GM19468 (cell line): Measurements from ENCODE around the gene MEMO1.
"Not testable (repeated sequence)": the region's sequence is repeated elsewhere in the genome, so short reads cannot be mapped to it uniquely, and the experiment has no call there.

Experiments used
- ATAC-seq: cut with Tn5 transposase; IDR thresholded peaks from one replicate; pipeline ENCODE4 v1.9.1; 2021; ENCODE audit warnings: mild to moderate bottlenecking, moderate library complexity, moderate number of reproducible peaks; ENCODE audit not compliant: unreplicated experiment; ENCODE audit errors: extremely low read depth

The MEMO1 gene

GRCh38 chr2:32010670-32011484 is at the start of gene MEMO1:
TSS of gene MEMO1 (minus strand) at chr2:32011008. CDS start at chr2:32010247, 761 bp downstream.
- ATAC-seq, result peak; percentile 49

DNA sequence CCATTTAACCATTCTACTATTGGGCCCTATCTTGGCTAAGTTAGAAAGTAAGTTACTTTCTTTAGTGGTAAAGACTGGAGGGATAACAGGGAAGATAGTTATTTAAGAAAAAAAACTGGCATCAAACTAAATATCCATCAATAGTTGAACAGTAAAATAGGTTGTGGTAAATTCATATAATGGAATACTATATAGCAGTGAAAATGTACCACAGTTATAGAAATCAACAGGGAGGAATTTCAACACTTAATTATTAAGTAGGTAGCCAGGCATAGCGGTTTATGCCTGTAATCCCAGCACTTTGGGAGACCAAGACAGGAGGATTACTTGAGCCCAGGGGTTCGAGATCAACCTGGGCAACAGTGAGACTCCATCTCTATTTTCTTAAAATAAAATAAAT is 49.5 kb upstream of the MEMO1 start:
- ATAC-seq, result no peak

GRCh38 chr2:32058130-32058529 is 47.3 kb upstream of the MEMO1 start:
- no peak for ATAC-seq

GRCh38 chr2:32054583-32054982 is 43.8 kb upstream of the MEMO1 start:
- not testable (repeated sequence) for ATAC-seq

- ATAC-seq, result no peak
These were observed 41.1 kb upstream of the MEMO1 start for GRCh38 chr2:32051836-32052439.

- no peak for ATAC-seq
These were observed 32.8 kb upstream of the MEMO1 start for GRCh38 chr2:32043561-32043960.

- ATAC-seq, result peak; percentile 80
These were observed 28.8 kb upstream of the MEMO1 start, which contains the start of gene DPY30 for GRCh38 chr2:32039447-32040219. TSS of gene DPY30 (minus strand) at chr2:32039805. CDS start at chr2:32039456, 349 bp downstream.

DNA sequence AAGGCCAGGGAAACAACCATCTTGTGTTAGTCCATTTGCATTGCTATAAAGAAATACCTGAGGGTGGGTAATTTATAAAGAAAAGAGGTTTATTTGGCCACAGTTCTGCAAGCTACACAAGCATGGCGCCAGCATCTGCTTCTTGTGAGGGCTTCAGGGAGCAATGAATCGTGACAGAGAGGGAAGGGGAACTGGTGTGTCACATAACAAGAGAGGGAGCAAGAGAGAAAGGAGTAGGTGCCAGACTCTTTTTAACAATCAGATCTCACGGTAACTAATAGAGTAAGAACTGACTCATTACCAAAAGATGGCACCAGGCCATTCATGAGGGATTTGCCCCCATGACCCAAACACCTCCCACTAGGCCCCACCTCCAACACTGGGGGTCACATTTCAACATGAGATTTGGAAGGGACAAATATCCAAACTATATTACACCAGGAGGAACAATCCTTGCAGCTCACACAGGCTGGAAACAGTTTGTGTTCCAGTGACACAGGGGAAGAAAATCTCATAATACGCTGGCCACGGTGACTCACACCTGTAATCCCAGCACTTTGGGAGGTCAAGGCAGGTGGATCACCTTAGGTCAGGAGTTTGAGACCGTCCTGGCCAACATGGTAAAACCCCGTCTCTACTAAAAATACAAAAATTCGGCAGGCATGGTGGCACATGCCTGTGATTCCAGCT is 23.5 kb upstream of the MEMO1 start:
- not testable (repeated sequence) for ATAC-seq

DNA sequence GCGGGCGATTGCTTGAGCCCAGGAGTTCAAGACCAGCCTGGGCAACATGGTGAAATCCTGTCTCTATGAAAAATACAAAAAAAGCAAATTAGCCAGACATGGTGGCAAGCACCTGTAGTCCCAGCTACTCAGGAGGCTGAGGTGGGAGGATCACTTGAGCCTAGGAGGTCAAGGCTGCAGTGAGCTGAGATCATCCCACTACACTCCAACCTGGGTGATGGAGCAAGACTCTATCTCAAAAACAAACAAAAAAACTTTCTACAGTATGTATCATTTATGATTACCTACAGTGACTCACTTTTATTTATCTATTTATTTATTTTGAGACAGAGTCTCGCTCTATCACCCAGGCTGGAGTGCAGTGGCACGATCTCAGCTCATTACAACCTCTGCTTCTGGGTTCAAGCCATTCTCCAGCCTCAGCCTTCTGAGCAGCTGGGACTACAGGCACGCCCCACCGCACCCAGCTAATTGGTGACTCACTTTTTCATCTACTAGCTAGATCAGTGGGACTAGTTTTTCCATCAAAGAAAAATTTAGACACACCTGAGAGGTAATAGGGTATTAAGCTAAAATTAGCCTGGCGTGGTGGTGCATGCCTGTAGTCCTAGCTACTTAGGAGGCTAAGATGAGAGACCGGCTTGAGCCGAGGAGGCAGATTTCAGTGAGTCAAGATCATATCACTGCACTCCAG is 8.1 kb upstream of the MEMO1 start:
- ATAC-seq, result not testable (repeated sequence)

DNA sequence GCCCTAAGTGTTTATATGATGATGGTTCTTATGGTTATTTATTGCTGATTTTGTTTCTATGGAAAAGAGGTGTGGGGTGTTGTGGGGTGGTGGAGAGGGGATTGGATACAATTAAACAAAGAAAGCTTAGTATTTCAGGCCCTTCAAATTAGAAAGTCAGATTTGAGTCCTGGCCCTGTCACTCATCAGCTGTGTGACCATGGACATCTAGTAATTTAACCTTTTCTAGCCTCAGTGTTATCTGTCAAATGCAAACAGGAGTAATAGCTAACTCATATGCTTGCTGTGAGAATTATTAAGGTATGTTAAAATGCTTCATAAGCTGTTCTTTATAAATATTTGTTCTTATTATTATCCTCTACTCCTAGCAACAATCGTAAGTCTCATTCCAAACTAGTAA is 2.1 kb upstream of the MEMO1 start:
- ATAC-seq, result no peak

DNA sequence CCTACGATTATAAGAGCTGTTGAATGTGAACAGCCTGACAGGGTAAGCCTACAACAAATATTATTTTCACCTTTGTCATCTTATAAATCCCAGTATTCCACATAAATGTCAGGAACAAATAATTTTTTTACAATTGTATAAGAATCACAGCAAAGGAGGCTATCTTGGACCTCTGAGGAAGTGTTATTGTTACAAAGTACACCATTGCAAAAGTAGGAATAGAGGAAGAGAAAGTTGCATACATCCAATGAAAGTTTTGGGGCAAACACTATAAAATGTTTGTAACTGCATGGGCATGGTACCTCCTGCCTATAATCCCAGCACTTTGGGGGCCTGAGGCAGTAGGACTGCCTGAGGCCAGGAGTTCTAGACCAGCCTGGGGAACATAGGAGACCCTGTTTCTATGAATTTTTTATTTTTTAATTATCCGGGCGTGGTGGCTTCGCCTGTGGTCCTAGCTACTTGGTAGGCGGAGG is 715 bp upstream of the MEMO1 start:
- no peak for ATAC-seq

DNA sequence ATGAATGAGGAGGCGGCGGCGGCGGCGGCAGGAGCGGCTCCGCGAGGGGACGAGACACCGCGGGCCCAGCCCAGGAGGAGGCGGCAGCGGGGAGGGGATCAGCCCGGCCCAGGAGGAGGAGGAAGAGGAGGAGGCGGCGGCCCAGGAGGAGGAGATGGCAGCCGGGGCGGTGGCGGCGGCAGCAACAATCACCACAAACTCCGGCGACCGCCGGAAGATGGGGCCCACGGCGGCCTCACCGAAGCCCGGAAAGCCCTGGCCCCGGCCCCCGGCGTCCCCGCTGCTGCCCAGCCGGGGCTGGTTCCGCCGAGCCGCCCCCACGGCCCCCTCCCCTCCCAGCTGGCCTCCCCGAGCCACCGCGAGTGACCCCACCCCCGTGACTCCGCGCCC is 533 bp downstream of the MEMO1 start:
- peak; percentile 16 for ATAC-seq

DNA sequence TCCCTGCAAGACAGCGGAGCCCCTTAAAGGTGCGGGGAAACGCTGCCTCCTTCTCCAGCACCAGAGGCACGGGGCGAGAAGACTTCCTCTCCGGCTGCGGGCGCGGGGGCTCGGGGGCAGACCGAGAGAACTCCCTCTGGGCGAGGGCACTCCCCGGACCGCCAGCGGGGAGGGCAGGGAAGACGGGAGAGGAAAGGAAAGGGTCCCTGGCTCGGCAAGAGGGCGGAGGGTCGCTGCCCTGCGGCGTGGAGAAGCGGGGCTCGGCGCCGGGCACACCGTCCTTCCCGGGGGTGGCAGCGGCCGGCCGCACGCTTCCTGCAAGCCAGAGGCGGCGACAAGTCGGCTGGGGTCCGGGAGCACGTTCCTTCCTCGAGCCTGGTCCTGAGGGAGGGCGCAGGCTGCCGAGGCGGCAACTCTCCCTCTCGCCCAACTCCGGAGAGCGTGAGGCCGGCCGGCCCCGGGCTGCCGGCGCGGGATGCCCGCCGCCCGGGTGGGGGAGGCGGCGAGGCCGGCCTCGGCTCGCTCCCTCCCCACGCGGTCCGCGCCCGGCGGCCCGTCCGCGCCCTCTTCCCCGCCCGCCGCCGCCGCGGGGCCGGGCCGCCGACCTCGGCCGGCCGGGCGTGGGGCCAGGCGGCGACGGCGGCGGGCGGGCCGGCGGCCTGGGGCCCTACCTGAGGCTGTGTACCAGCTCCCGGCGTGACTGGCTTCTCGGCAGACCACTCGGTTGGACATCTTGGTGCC is 1.1 kb downstream of the MEMO1 start:
- no peak for ATAC-seq

- no peak for ATAC-seq
These were observed 1.8 kb downstream of the MEMO1 start for GRCh38 chr2:32008805-32009515.

DNA sequence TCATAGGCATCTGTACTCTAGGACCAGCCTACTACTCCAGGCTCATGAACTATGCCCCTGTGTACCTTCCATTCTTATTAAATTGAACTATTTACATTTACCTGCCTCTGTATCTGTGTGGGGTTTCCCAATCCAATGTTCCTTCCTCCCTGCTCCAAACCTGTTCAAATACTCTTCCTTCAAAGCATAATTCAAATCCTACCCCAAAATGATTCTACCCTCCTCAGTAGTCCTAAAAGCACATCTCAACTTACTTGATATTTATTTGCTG is 3.8 kb downstream of the MEMO1 start:
- no peak for ATAC-seq

DNA sequence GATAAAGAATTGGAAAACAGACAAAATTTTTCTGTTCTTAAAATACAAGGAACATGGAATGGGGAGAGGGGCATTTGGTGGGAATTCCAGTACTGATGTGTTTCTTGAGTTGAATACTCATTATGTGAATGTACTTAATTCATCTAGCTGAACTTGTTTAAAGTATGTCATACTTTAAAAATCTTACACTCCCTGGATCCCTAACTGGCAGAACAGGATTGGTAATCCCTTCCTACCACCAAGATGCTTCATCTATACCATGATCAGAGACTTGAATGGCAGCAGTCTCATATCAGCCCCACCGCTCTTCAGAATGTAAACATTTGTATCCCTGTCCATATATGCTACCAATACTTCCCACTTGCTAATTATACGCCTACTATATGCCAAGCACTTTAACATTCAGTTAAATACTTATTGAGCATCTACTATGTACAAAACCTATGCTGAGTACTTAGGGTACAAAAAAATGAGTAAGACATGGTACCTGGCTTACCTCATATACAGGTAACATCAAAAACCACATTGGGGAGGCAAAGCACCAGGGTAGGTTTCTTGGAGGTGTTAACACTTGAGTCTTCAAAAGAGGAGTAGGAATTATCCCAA is 5.3 kb downstream of the MEMO1 start:
- ATAC-seq, result no peak

DNA sequence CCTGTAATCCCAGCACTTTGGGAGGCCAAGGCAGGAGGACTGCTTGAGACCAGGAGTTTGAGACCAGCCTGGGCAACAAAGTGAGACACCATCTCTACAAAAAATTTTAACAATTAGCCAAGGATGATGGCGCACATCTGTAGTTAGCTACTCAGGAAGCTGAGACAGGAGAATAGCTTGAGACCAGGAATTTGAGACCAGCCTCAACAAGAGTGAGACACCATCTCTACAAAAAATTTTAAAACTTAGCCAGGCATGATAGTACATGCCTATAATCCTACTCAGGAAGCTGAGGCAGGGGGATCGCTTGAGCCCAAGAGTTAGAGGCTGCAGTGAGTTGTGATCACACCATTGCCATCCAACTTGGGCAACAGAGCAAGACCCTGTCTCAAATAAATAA is 7.0 kb downstream of the MEMO1 start:
- ATAC-seq, result no peak

GRCh38 chr2:32002406-32002805 is 8.4 kb downstream of the MEMO1 start:
- ATAC-seq, result no peak
